ENCODE measurements around the gene CABP2. TPM values are rescaled to one million over a fixed set of nuclear protein-coding genes. Genes with fewer than 3 reads are reported as not detected.

CABP2 gene
- polyA plus RNA-seq, 1 of the 3 experiments (the other 2 are of a cell fraction) = not detected

DNA sequence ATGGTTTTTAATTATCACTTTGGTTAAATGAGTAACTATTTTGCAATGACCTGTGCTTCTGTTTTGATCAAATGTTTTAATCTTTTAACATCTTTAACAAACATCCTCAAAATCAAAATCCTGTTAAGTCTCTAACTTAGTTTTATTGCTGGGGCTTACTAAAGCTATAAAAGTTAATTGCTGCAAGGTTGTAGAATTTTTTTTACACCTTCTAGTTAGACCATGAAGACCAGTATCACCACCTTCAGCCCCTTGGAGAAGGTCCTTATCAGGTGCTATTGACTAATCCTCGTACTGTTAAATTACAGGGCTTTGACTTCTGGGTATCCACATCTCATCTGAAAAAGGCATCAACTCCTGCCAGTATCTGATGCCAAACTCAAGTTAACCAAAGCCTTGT is 12.3 kb upstream of the CABP2 start:
- no peaks in the 10 kb centered on the region for H3K36me3 ChIP-seq (replicated peaks in 1 of 2; ENCODE audit: control insufficient read depth in 1 of 2, insufficient read depth in 2 of 2, low read length in 1 of 2)
- WGBS (ENCODE audit: low lambda C conversion rate) = 0% methylated on average over 1 of the region's 1 CpG
- no peaks in the 10 kb centered on the region for H3K27me3 ChIP-seq (ENCODE audit: insufficient read depth)
- H2AFZ ChIP-seq (ENCODE audit: low read depth) = no peak overlapping the region
- H3K4me2 ChIP-seq = no peak overlapping the region
- H4K20me1 ChIP-seq (ENCODE audit: insufficient read depth) = no peaks in the 10 kb centered on the region
- H3K27ac ChIP-seq (ENCODE audit: low read depth in 2 of 2, low read length in 1 of 2) = no peak overlapping the region
- H3K4me3 ChIP-seq (ENCODE audit: low read depth in 2 of 2, low read length in 1 of 2) = no peak overlapping the region
- H3K9ac ChIP-seq = no peak overlapping the region
- TF ChIP-seq, protein P1, sequence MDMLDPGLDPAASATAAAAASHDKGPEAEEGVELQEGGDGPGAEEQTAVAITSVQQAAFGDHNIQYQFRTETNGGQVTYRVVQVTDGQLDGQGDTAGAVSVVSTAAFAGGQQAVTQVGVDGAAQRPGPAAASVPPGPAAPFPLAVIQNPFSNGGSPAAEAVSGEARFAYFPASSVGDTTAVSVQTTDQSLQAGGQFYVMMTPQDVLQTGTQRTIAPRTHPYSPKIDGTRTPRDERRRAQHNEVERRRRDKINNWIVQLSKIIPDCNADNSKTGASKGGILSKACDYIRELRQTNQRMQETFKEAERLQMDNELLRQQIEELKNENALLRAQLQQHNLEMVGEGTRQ (IDR thresholded peaks at IDR 0.05; ENCODE audit: borderline replicate concordance, low read depth, low read length) = no peak
- TF ChIP-seq SMC3 (IDR thresholded peaks at IDR 0.05; ENCODE audit: low read depth, low read length) = no peak
- TF ChIP-seq, protein P2, sequence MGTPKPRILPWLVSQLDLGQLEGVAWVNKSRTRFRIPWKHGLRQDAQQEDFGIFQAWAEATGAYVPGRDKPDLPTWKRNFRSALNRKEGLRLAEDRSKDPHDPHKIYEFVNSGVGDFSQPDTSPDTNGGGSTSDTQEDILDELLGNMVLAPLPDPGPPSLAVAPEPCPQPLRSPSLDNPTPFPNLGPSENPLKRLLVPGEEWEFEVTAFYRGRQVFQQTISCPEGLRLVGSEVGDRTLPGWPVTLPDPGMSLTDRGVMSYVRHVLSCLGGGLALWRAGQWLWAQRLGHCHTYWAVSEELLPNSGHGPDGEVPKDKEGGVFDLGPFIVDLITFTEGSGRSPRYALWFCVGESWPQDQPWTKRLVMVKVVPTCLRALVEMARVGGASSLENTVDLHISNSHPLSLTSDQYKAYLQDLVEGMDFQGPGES (IDR thresholded peaks at IDR 0.05; ENCODE audit: low read depth, low read length) = no peak
- no peak for TF ChIP-seq FOXJ3 (CRISPR knock-in tag; IDR thresholded peaks at IDR 0.05)
- TF ChIP-seq GABPA (IDR thresholded peaks at IDR 0.05; ENCODE audit: low read depth) = no peak
- TF ChIP-seq ELF1 (IDR thresholded peaks at IDR 0.05) = no peak
- no peak for TF ChIP-seq SIN3A (IDR thresholded peaks at IDR 0.05; ENCODE audit: borderline replicate concordance, low read depth, low read length)
- no peak for TF ChIP-seq RXRA (IDR thresholded peaks at IDR 0.05; ENCODE audit: borderline replicate concordance, low read depth)
- TF ChIP-seq ZBTB33 (IDR thresholded peaks at IDR 0.05; ENCODE audit: borderline replicate concordance, low read depth) = no peak
- TF ChIP-seq RFX5 (IDR thresholded peaks at IDR 0.05; ENCODE audit: low read length) = no peak
- TF ChIP-seq REST (IDR thresholded peaks at IDR 0.05; ENCODE audit: low read depth, low read length) = no peak
- no peak for TF ChIP-seq NRF1 (IDR thresholded peaks at IDR 0.05; ENCODE audit: low read depth, low read length)
- TF ChIP-seq MXI1 (IDR thresholded peaks at IDR 0.05; ENCODE audit: low read depth, low read length) = no peak
- no peak for TF ChIP-seq POLR2AphosphoS5 (IDR thresholded peaks at IDR 0.05; ENCODE audit: low read depth, low read length)
- TF ChIP-seq RAD21 (IDR thresholded peaks at IDR 0.05; ENCODE audit: low read length) = no peak
- TF ChIP-seq, protein P3, sequence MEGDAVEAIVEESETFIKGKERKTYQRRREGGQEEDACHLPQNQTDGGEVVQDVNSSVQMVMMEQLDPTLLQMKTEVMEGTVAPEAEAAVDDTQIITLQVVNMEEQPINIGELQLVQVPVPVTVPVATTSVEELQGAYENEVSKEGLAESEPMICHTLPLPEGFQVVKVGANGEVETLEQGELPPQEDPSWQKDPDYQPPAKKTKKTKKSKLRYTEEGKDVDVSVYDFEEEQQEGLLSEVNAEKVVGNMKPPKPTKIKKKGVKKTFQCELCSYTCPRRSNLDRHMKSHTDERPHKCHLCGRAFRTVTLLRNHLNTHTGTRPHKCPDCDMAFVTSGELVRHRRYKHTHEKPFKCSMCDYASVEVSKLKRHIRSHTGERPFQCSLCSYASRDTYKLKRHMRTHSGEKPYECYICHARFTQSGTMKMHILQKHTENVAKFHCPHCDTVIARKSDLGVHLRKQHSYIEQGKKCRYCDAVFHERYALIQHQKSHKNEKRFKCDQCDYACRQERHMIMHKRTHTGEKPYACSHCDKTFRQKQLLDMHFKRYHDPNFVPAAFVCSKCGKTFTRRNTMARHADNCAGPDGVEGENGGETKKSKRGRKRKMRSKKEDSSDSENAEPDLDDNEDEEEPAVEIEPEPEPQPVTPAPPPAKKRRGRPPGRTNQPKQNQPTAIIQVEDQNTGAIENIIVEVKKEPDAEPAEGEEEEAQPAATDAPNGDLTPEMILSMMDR (IDR thresholded peaks at IDR 0.05) = no peak
- TF ChIP-seq JUND (IDR thresholded peaks at IDR 0.05) = no peak
- no peak for TF ChIP-seq NFIC (IDR thresholded peaks at IDR 0.05; ENCODE audit: borderline replicate concordance)
- CTCF ChIA-PET = interaction anchor here (1.6 kb wide), 1 partner anchor 37 kb away, joined by 4 read pairs; no protein-coding TSS in a partner anchor
- no peaks in the 10 kb centered on the region for H3K4me1 ChIP-seq (ENCODE audit: control insufficient read depth in 1 of 2, insufficient read depth in 2 of 2, low read depth in 1 of 2, low read length in 1 of 2)
- H3K9me3 ChIP-seq = peaks cover 14% of the 10 kb centered on the region; the same call in 1 of the 2 replicates
- DNase-seq = no peak
- H3K79me2 ChIP-seq (ENCODE audit: insufficient read depth) = no peaks in the 10 kb centered on the region
- POLR2A ChIA-PET = no interaction called here
- H3F3A ChIP-seq (replicated peaks; ENCODE audit: insufficient read depth) = peaks cover 3% of the 10 kb centered on the region
- no peaks in the 10 kb centered on the region for H3K9me2 ChIP-seq
